SIG-M5 (cell line): Measurements from ENCODE around the gene NR1I3.
"Not testable (repeated sequence)": the region's sequence is repeated elsewhere in the genome, so short reads cannot be mapped to it uniquely, and the experiment has no call there.

Experiments
- DNase-seq: peaks from one replicate; lab custom pipeline; 2025; lab: John Stamatoyannopoulos, UW

Gene NR1I3

DNA sequence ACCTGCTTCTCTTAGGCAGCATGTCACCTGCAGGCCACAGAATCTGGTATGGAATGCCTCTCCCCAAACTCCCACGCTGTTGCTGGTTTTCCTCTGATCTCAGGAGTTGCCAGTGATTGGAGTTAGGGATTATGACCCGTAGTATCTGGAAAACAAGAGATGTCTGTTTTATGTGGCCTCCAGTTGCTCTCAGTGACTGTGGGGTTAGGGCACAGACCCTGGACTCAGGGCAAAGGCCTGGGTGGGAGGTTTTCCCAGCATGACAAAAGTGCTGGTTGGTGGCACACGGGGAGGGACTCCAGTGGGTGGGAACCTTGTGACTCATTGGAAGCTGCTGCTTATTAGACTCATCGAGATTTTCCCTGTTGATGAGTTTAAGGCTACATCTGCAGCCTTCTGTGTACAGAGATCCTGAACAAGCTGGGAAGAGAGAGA, at the start of gene NR1I3:
Gene NR1I3, minus strand, starts transcription at position 165 of the 435 bp plus-strand sequence. CDS start 1,638 bp downstream, outside the sequence.
- no peak for DNase-seq

DNA sequence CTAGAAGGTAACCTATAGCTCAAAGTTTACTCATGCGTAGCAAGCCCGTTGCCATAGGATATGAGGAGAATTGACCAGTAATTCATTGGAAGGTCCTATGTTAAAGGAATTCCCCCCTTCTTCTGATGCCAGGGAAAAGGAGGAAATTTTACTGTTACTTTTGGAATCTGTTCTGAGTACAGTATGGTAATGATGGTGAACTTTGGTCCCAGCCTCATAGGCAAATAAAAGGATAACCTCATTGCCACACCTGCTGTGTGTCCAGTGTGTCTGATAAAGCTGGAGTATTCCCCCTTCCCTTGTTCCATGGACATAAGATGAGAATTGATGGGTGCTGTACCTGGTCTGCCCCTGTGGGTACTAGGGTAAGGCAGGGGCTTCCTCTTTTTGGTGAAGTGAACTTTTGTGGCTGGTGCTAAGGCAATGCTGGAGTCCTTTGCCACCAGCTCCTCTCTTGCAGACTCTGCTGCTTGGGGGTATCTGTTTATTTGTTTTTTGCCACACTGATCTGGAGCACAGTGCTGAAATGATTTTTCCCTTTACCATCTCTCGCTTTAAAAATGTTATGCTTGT, 49.6 kb upstream of the NR1I3 start:
- no peak for DNase-seq

DNA sequence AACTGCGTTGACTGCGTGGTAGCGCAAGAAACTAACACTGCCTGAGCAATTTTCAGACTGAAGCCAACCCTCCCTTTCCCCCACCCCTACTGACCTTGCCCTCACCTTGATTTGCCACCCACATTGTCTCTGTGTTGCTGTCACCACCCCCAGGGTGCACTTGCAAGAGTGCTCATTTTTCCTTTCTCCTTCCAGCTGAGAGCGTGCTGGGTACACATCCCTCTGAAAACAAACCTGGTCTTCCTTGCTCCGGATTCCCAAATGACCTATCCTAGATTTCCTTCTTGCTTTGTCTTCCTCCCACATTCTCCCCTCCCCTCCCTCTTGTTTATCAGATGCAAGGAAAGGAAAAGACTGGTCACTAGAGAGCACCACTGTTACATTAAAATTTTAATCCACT, 47.5 kb upstream of the NR1I3 start:
- no peak for DNase-seq

GRCh38 chr1:161285113-161285512, 47.1 kb upstream of the NR1I3 start:
- no peak for DNase-seq

GRCh38 chr1:161282991-161283390, 45.0 kb upstream of the NR1I3 start:
- DNase-seq: no peak

GRCh38 chr1:161274874-161275273, 36.9 kb upstream of the NR1I3 start:
- no peak for DNase-seq

GRCh38 chr1:161273402-161273801, 35.4 kb upstream of the NR1I3 start:
- DNase-seq: no peak

- peak; percentile 51 for DNase-seq
Measured at GRCh38 chr1:161267321-161267720, 29.3 kb upstream of the NR1I3 start.

DNA sequence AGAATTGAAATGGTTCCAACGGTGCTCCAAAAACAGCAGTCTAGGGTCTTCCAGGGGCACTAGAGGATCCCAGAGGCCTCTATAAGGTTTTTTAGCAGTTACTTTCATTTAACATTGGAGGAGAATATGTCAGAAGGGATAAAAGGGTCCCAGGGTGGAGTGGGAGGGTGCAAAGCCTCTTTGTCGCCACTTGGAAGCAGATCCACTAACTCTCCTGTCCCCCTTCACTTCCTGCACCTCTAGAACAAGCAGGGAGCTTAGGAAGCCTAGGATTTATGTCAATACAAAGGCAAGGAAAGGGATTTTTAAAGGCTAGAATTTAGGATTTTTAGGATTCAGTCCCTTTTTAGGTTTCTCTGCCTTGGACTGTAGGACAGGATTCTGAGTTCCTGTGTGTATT, 28.8 kb upstream of the NR1I3 start:
- DNase-seq: no peak

- no peak for DNase-seq
Measured at GRCh38 chr1:161266202-161266601, 28.2 kb upstream of the NR1I3 start.

- DNase-seq: no peak
Measured at GRCh38 chr1:161265305-161265704, 27.3 kb upstream of the NR1I3 start.

- no peak for DNase-seq
Measured at GRCh38 chr1:161261261-161262235, 23.5 kb upstream of the NR1I3 start.

- DNase-seq: no peak
Measured at GRCh38 chr1:161260376-161261260, 22.6 kb upstream of the NR1I3 start.

GRCh38 chr1:161259765-161260164, 21.8 kb upstream of the NR1I3 start:
- no peak for DNase-seq

DNA sequence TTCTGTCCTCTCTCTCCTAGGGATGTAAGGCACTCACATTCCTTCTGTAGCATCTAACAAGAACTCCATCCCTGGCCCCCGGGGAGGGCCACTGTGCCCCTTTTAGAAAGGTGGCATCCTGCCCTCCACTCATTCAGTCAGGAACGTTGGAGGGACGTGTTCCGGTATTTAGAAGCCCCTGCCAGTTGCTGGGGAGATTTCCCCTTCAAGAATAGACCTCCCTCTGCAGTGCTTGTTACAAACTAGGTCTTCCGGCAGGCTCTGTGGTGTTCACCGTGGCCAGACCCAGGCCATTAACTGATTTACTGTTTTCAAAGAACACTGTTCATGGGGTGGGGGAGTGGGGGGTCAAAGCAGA, 21.3 kb upstream of the NR1I3 start:
- DNase-seq: no peak

DNA sequence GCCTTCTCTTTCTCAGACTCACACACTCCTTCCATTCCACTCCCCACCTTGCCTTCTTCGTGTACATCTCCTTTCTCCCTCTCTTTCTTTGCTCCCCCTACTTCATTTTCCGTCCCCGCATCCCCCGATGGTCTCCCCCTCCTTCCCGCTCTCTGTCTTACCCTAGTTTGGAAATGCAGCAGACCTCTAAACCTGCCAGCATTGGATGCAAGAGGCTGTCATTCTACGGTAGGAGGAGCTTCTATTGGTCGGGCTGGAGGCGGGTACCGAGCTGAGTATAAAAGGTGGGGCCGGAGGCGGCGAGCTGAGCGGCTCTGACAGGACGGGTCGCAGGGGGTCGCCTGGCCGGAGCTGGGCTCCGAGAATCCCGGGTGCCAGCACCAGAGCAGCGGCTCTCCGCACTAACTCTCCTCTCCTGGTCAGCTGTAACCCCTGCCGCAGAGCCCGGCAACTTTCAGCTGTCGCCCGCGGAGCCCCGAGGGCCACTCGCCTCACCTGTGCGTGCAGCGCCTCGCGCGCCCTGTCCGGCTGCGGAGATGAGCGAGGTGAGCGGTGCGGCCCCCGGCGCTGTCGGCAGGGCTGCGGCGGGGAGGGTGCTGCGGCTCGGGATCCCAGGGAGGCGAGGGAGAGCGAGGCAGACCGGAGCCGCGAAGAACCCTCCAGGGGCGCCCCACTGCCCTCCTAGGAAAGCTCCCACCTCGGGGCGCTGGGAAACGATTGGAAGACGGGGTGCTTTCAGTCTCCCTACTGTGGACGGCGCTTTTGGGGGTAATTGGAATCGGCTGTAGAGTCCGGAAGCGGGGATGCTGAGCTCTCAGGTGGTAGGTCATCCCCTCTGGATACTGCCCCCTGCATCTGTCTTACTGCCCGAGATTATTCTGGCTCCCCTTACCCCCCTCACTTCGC, 20.7 kb upstream of the NR1I3 start, which contains the start of gene PCP4L1:
Gene PCP4L1, plus strand, starts transcription at position 307 of the 906 bp plus-strand sequence. Its CDS starts 230 bp downstream, at position 537.
- DNase-seq: no peak

- DNase-seq: not testable (repeated sequence)
Measured at GRCh38 chr1:161257109-161257508, 19.1 kb upstream of the NR1I3 start.

GRCh38 chr1:161255955-161256520, 18.0 kb upstream of the NR1I3 start:
- DNase-seq: not testable (repeated sequence)

DNA sequence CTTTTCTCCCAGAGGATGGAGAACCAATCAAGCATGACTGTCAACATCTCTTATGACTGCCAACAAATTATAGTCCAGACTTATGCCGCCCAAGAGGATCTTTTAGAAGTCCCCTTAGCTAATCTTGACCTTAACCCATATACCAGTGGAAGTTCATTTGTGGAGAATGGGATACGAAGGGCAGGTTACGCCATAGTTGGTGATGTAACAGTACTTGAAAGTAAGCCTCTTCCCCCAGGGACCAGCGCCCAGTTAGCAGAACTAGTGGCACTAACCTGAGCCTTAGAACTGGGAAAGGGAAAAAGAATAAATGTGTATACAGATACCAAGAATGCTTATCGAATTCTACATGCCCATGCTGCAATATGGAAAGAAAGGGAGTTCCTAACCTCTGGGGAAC, 17.3 kb upstream of the NR1I3 start:
- not testable (repeated sequence) for DNase-seq

- DNase-seq: no peak
Measured at GRCh38 chr1:161251579-161251978, 13.6 kb upstream of the NR1I3 start.

- DNase-seq: no peak
Measured at GRCh38 chr1:161250829-161251228, 12.8 kb upstream of the NR1I3 start.
